ENCODE data around the gene PARS2.

PARS2 gene

DNA sequence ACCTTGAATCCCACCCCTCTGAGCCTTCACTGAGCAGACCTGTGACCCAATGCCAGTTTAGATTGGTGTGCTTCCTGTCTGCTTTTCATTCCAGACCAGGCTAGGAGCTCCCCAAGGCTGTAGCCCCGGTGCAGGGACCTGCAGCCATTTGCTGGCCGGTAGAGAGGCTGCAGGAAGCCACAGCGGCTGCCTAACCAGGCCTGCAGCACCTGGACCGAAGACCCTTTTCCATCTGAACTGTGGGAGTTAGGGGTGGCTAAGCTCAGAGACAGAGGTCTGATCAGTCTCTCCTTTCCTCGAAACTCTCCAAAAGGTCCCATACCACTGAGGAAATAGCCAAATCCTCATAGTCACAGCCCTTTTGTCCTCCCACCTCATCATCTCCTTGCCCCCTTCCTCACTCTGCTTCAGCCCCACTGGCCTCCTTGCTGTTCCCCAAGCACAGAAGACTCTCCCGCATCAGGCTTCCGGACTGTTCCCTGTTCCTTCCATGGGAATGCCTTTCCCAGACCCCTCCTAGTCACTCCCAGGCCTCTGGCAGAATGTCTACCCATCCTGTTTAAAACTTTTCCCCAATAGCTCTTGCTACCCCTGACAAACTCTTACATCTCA, 49.3 kb downstream of the PARS2 start:
- TF ChIP-seq SIN3A (IDR thresholded peaks at IDR 0.05; ENCODE audit: borderline replicate concordance, insufficient read depth, low read length) = no peak
- TF ChIP-seq TAF1 (IDR thresholded peaks at IDR 0.05; ENCODE audit: borderline replicate concordance, insufficient read depth, low read length) = no peak
- no peak for TF ChIP-seq POLR2AphosphoS5 (IDR thresholded peaks at IDR 0.05; ENCODE audit: low read depth, low read length)
- no peak for TF ChIP-seq FOXP2 (optimal IDR thresholded peaks at IDR 0.05; ENCODE audit: borderline replicate concordance, extremely low read depth, extremely low read length, insufficient read depth)
- TF ChIP-seq, protein P1, sequence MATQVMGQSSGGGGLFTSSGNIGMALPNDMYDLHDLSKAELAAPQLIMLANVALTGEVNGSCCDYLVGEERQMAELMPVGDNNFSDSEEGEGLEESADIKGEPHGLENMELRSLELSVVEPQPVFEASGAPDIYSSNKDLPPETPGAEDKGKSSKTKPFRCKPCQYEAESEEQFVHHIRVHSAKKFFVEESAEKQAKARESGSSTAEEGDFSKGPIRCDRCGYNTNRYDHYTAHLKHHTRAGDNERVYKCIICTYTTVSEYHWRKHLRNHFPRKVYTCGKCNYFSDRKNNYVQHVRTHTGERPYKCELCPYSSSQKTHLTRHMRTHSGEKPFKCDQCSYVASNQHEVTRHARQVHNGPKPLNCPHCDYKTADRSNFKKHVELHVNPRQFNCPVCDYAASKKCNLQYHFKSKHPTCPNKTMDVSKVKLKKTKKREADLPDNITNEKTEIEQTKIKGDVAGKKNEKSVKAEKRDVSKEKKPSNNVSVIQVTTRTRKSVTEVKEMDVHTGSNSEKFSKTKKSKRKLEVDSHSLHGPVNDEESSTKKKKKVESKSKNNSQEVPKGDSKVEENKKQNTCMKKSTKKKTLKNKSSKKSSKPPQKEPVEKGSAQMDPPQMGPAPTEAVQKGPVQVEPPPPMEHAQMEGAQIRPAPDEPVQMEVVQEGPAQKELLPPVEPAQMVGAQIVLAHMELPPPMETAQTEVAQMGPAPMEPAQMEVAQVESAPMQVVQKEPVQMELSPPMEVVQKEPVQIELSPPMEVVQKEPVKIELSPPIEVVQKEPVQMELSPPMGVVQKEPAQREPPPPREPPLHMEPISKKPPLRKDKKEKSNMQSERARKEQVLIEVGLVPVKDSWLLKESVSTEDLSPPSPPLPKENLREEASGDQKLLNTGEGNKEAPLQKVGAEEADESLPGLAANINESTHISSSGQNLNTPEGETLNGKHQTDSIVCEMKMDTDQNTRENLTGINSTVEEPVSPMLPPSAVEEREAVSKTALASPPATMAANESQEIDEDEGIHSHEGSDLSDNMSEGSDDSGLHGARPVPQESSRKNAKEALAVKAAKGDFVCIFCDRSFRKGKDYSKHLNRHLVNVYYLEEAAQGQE (IDR thresholded peaks at IDR 0.05; ENCODE audit: insufficient read depth in 1 of 2, low read depth in 2 of 2, low read length in 2 of 2) = no peak

DNA sequence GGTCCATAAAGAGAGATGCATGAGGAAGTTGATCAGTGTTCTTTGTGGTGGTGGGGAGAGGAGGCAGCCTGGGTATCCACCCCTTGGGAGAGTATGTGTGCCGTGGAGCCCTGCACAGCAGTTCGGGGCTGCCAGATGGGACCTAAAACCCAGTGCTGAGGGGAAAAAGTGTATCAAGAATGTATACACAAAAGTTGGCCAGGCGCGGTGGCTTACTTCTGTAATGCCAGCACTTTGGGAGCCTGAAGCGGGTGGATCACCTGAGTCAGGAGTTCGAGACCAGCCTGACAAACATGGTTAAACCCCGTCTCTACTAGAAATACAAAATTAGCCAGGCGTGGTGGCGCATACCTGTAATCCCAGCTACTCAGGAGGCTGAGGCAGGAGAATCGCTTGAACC, 52.8 kb downstream of the PARS2 start:
- no peak for TF ChIP-seq FOXP2 (optimal IDR thresholded peaks at IDR 0.05; ENCODE audit: borderline replicate concordance, extremely low read depth, extremely low read length, insufficient read depth)
- no peak for TF ChIP-seq SIN3A (IDR thresholded peaks at IDR 0.05; ENCODE audit: borderline replicate concordance, insufficient read depth, low read length)
- no peak for TF ChIP-seq POLR2AphosphoS5 (IDR thresholded peaks at IDR 0.05; ENCODE audit: low read depth, low read length)
- TF ChIP-seq, protein P1 (IDR thresholded peaks at IDR 0.05; ENCODE audit: insufficient read depth in 1 of 2, low read depth in 2 of 2, low read length in 2 of 2) = no peak
- TF ChIP-seq TAF1 (IDR thresholded peaks at IDR 0.05; ENCODE audit: borderline replicate concordance, insufficient read depth, low read length) = no peak

DNA sequence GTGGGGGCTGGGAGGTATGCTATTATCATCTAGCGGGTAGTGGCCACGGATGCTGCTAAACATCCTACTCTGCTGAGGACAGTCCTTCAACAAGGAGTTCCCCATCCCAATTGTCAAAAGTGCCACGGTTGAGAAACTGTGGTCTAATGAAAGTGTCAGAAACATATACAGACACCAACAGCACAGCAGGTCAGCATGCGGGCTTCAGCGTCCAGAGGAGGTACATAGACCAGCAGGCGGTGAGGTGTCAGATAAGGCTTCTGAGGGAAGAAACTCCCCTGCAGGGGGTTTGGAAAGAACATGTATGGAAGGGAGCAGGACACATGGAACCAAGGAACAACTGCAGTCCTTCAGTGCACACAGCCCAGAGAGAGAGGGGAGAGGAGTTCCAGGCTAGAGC, 53.5 kb downstream of the PARS2 start:
- TF ChIP-seq SIN3A (IDR thresholded peaks at IDR 0.05; ENCODE audit: borderline replicate concordance, insufficient read depth, low read length) (no peak), POLR2AphosphoS5 (IDR thresholded peaks at IDR 0.05; ENCODE audit: low read depth, low read length) (no peak), FOXP2 (optimal IDR thresholded peaks at IDR 0.05; ENCODE audit: borderline replicate concordance, extremely low read depth, extremely low read length, insufficient read depth) (no peak), TAF1 (IDR thresholded peaks at IDR 0.05; ENCODE audit: borderline replicate concordance, insufficient read depth, low read length) (no peak)
- TF ChIP-seq, protein P1 (IDR thresholded peaks at IDR 0.05; ENCODE audit: insufficient read depth in 1 of 2, low read depth in 2 of 2, low read length in 2 of 2) = no peak

- TF ChIP-seq POLR2AphosphoS5 (IDR thresholded peaks at IDR 0.05; ENCODE audit: low read depth, low read length) = no peak
- no peak for TF ChIP-seq FOXP2 (optimal IDR thresholded peaks at IDR 0.05; ENCODE audit: borderline replicate concordance, extremely low read depth, extremely low read length, insufficient read depth)
- TF ChIP-seq, protein P1 (IDR thresholded peaks at IDR 0.05; ENCODE audit: insufficient read depth in 1 of 2, low read depth in 2 of 2, low read length in 2 of 2) = no peak
- TF ChIP-seq TAF1 (IDR thresholded peaks at IDR 0.05; ENCODE audit: borderline replicate concordance, insufficient read depth, low read length) = no peak
- TF ChIP-seq SIN3A (IDR thresholded peaks at IDR 0.05; ENCODE audit: borderline replicate concordance, insufficient read depth, low read length) = no peak
Observed at GRCh38 chr1:54710434-54710833, 53.9 kb downstream of the PARS2 start.
